ENCODE results near the gene SYT15. TPM values are rescaled to one million over a fixed set of nuclear protein-coding genes. Genes with fewer than 3 reads are reported as not detected.
A peak's percentile ranks its signal among the peaks of the same experiment; 100 is the strongest.
"Not testable (repeated sequence)": the region's sequence is repeated elsewhere in the genome, so short reads cannot be mapped to it uniquely, and the experiment has no call there.

The SYT15 gene
- total RNA-seq, 1 experiment from 2014 or later = 1.6 TPM

- H3K36me3 ChIP-seq (ENCODE audit: control insufficient read depth in 1 of 2, insufficient read depth in 2 of 2, low read length in 2 of 2); H3K9me2 ChIP-seq (ENCODE audit: insufficient read depth); RAD21 ChIA-PET (ENCODE audit: low non-redundant PET in 1 of 2, low total read pairs in 2 of 2, uncharacterized antibody in 2 of 2, unreplicated experiment in 2 of 2); H2AFZ ChIP-seq (ENCODE audit: low read depth, low read length, poor library complexity, severe bottlenecking); DNase-seq (ENCODE audit: low read depth, low spot score); H4K20me1 ChIP-seq (ENCODE audit: insufficient read depth); H3K4me3 ChIP-seq (replicated peaks in 1 of 2; ENCODE audit: low read depth in 1 of 2, low read length in 2 of 2); H3K27me3 ChIP-seq (ENCODE audit: insufficient read depth, low read length); CTCF ChIA-PET; H3K79me2 ChIP-seq (ENCODE audit: insufficient read depth, low read length); ATAC-seq; intact Hi-C loops (cut with micrococcal nuclease); H3K27ac ChIP-seq (ENCODE audit: low read depth, low read length); H3K4me2 ChIP-seq (ENCODE audit: low read length); H3K9ac ChIP-seq (ENCODE audit: low read length); H3K4me1 ChIP-seq (ENCODE audit: control insufficient read depth in 1 of 2, insufficient read depth in 2 of 2, low read length in 2 of 2); H3K9me3 ChIP-seq (ENCODE audit: control insufficient read depth in 1 of 2, insufficient read depth in 1 of 2, low read depth in 1 of 2, low read length in 2 of 2); BruUV-seq (replicated peaks); POLR2A ChIA-PET: not testable (repeated sequence)
Measured at GRCh38 chr10:46629805-46630204, 50.9 kb downstream of the SYT15 start.

- BruUV-seq (replicated peaks); H3K4me3 ChIP-seq (replicated peaks in 1 of 2; ENCODE audit: low read depth in 1 of 2, low read length in 2 of 2); CTCF ChIA-PET; RAD21 ChIA-PET (ENCODE audit: low non-redundant PET in 1 of 2, low total read pairs in 2 of 2, uncharacterized antibody in 2 of 2, unreplicated experiment in 2 of 2); POLR2A ChIA-PET; intact Hi-C loops (cut with micrococcal nuclease); ATAC-seq; H3K36me3 ChIP-seq (ENCODE audit: control insufficient read depth in 1 of 2, insufficient read depth in 2 of 2, low read length in 2 of 2); H3K9me2 ChIP-seq (ENCODE audit: insufficient read depth); H3K79me2 ChIP-seq (ENCODE audit: insufficient read depth, low read length); H2AFZ ChIP-seq (ENCODE audit: low read depth, low read length, poor library complexity, severe bottlenecking); H3K4me1 ChIP-seq (ENCODE audit: control insufficient read depth in 1 of 2, insufficient read depth in 2 of 2, low read length in 2 of 2); DNase-seq (ENCODE audit: low read depth, low spot score); H3K27ac ChIP-seq (ENCODE audit: low read depth, low read length); H3K27me3 ChIP-seq (ENCODE audit: insufficient read depth, low read length); H3K9ac ChIP-seq (ENCODE audit: low read length); H3K9me3 ChIP-seq (ENCODE audit: control insufficient read depth in 1 of 2, insufficient read depth in 1 of 2, low read depth in 1 of 2, low read length in 2 of 2); H3K4me2 ChIP-seq (ENCODE audit: low read length); H4K20me1 ChIP-seq (ENCODE audit: insufficient read depth): not testable (repeated sequence)
Measured at GRCh38 chr10:46630816-46631215, 51.9 kb downstream of the SYT15 start.

- H3K27me3 ChIP-seq (ENCODE audit: insufficient read depth, low read length); RAD21 ChIA-PET (ENCODE audit: low non-redundant PET in 1 of 2, low total read pairs in 2 of 2, uncharacterized antibody in 2 of 2, unreplicated experiment in 2 of 2); H3K9ac ChIP-seq (ENCODE audit: low read length); H3K4me1 ChIP-seq (ENCODE audit: control insufficient read depth in 1 of 2, insufficient read depth in 2 of 2, low read length in 2 of 2); H3K4me2 ChIP-seq (ENCODE audit: low read length); H2AFZ ChIP-seq (ENCODE audit: low read depth, low read length, poor library complexity, severe bottlenecking); H4K20me1 ChIP-seq (ENCODE audit: insufficient read depth); DNase-seq (ENCODE audit: low read depth, low spot score); H3K36me3 ChIP-seq (ENCODE audit: control insufficient read depth in 1 of 2, insufficient read depth in 2 of 2, low read length in 2 of 2); H3K9me2 ChIP-seq (ENCODE audit: insufficient read depth); H3K4me3 ChIP-seq (replicated peaks in 1 of 2; ENCODE audit: low read depth in 1 of 2, low read length in 2 of 2); H3K79me2 ChIP-seq (ENCODE audit: insufficient read depth, low read length); BruUV-seq (replicated peaks); H3K9me3 ChIP-seq (ENCODE audit: control insufficient read depth in 1 of 2, insufficient read depth in 1 of 2, low read depth in 1 of 2, low read length in 2 of 2); intact Hi-C loops (cut with micrococcal nuclease); CTCF ChIA-PET; H3K27ac ChIP-seq (ENCODE audit: low read depth, low read length); POLR2A ChIA-PET; ATAC-seq: not testable (repeated sequence)
Measured at GRCh38 chr10:46631683-46632082, 52.8 kb downstream of the SYT15 start.

GRCh38 chr10:46634698-46635097, 55.8 kb downstream of the SYT15 start:
- RAD21 ChIA-PET (ENCODE audit: low non-redundant PET in 1 of 2, low total read pairs in 2 of 2, uncharacterized antibody in 2 of 2, unreplicated experiment in 2 of 2); H3K4me3 ChIP-seq (replicated peaks in 1 of 2; ENCODE audit: low read depth in 1 of 2, low read length in 2 of 2): not testable (repeated sequence)

More at GRCh38 chr10:46634698-46635097, 55.8 kb downstream of the SYT15 start:
- H3K36me3 ChIP-seq (ENCODE audit: control insufficient read depth in 1 of 2, insufficient read depth in 2 of 2, low read length in 2 of 2); ATAC-seq; H3K4me2 ChIP-seq (ENCODE audit: low read length); CTCF ChIA-PET; H2AFZ ChIP-seq (ENCODE audit: low read depth, low read length, poor library complexity, severe bottlenecking); H3K4me1 ChIP-seq (ENCODE audit: control insufficient read depth in 1 of 2, insufficient read depth in 2 of 2, low read length in 2 of 2); H3K27me3 ChIP-seq (ENCODE audit: insufficient read depth, low read length); H3K79me2 ChIP-seq (ENCODE audit: insufficient read depth, low read length); intact Hi-C loops (cut with micrococcal nuclease); H3K9ac ChIP-seq (ENCODE audit: low read length); H3K9me2 ChIP-seq (ENCODE audit: insufficient read depth); DNase-seq (ENCODE audit: low read depth, low spot score); H4K20me1 ChIP-seq (ENCODE audit: insufficient read depth); H3K27ac ChIP-seq (ENCODE audit: low read depth, low read length); POLR2A ChIA-PET; H3K9me3 ChIP-seq (ENCODE audit: control insufficient read depth in 1 of 2, insufficient read depth in 1 of 2, low read depth in 1 of 2, low read length in 2 of 2): not testable (repeated sequence)
- TSS peak; percentile 89 for BruUV-seq (replicated peaks)

Measured in HCT116 (cell line).